GM21423 (cell line): ENCODE results near the gene IGFL2.
"Not testable (repeated sequence)": the region's sequence is repeated elsewhere in the genome, so short reads cannot be mapped to it uniquely, and the experiment has no call there.

Source experiments
- ATAC-seq: cut with Tn5 transposase; IDR thresholded peaks from one replicate; pipeline ENCODE4 v1.9.1; 2021; ENCODE audit warnings: mild to moderate bottlenecking, moderate library complexity; ENCODE audit not compliant: unreplicated experiment

Gene IGFL2

DNA sequence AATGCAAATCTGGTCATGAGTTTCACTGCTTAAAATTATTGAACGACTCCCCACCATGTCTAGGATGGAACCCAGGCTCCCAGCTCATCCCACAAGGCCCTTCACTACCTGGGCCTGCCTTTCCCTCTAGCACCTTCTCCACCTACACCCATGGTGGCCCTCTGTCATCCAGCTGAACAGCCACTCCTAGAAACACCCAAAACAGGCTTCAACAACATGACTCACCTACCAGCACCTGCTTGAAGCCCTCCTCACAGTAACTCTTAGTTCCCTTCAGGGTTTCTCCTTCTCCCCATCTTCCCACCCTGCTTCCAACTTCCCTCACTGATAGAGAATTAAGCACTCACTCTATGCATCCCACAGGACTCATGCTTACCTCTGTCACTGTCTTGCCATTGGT, 6.6 kb upstream of the IGFL2 start:
- no peak for ATAC-seq

DNA sequence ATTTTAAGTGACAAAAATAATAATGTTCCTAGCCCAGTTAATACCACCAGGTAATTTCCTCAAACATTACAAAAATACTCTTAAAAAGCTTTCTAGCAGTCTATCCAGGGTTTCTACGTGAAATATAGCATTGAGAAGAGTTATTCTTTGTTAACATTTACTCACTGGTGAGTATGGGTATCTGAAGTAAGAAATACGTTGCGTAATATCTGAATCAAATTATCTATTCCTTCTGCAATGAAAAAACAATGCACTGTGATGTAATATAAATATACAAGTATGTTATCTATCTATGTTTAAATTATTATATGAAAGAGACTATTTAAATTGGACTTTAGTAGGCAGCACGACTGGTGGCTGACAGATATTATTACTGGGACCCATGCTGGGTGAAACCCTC, 5.7 kb upstream of the IGFL2 start:
- ATAC-seq = no peak

DNA sequence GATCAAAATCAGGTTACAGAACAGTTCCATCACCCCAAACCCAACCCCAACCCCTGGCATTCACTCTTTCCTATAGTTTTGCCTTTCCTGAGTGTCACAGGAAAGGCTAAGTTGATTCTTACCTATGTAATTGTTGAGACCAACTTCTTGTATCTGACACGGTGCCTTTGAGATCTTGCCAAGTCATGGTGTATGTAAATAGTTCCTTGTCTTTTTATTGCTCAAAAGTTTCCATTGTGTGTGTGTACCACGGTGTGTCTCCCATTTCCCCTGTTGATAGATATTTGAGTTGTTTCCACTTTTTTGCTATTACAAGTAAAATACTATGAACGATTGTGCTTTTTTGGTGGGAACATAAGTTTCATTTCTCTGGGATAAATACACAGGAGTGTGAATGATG, 3.3 kb upstream of the IGFL2 start:
- ATAC-seq = no peak

DNA sequence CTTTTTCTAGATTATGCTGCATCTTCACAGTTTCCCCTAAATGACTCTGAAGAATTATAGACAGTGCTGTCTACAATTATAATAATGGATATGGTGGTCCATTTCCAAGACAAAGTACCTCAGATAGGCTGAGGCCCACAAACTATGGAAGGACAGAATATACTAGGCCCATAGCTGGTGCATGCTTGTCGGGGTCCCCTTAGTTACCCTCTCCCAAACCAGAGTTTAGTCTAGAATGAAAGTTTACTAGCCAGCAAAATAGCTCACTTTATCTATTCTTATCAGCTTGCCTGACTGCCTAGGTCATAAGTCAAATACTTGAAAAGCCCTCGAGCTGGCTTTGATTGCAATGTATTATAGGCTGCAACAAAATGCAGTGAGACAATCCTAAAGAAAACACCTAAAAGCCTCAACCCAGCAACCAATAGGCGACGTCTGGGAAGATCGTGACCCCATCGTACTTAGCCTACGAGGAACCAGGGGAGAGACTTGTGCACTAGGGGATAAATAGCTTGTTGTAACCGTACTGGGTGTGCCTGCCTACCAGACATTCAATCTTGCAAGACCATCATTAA, 785 bp upstream of the IGFL2 start:
- no peak for ATAC-seq

DNA sequence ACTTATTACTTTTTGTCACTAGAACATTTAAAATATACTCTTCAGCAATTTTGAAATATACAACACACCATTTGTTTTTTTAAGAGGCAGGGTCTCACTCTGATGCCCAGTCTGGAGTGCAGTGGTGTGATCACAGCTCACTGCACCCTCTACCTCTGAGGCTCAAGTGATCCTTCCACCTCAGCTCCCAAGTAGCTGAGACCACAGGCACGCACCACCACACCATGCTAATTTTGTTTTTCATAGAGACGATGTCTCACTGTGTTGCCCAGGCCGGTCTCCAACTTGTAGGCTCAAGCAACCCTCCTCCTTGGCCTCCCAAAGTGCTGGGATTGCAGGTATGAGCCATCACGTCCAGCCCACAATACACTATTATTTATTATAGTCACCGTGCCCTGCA, 2.6 kb downstream of the IGFL2 start:
- no peak for ATAC-seq

DNA sequence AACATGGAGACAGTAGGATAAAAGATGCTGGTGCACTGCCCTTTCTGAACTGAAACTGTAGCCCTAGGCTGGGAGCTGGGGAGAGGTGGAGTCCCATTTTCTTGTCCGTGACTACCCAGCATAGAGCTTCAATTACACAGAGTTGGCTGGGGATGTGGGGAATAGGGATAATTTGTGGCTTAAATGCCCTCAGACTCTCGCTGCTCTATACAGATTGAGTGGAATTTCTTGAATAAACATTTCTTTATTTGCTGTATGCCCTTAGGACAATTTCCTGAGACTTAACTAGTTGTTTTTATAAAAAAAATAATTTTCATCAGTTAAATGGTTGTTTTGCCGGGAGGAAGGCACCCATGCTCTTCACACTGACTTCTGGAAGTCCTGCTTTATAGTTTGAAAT, 7.2 kb downstream of the IGFL2 start:
- ATAC-seq = no peak

DNA sequence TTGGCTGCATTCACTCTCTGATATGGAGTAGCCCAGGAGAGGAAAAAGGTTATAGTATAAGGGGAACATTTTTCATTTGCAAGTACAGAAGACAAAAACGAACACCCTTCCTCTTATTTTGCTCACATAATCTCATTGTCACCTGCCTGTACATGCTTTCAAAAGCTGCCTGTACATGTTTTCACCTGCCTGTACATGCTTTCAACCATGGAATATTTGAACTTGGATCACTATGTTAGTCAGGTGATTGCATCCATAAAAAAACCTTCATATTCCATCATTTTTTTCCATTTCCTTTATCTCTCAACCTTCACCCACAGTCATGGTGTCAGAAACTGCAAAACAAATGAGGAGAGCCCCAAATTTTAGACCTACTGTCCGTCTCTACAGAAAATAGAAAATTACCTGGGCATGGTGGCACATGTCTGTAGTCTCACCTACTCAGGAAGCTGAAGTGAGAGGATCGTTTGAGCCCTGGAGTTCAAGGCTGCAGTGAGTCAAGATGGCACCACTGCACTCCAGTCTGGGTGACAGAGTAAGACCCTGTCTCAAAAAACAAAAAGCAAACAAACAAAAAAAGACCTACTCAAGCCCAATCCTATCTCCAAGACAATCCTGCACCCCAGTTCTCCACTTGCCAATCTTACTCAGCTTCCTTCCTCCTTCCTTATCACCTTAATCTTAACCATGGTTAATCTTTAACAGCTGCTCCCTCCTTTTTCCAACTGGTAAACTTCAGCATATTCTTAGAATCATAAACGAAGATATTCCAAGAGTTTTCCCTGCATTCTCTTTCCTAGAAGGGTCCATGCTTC, 11.6 kb downstream of the IGFL2 start:
- no peak for ATAC-seq

DNA sequence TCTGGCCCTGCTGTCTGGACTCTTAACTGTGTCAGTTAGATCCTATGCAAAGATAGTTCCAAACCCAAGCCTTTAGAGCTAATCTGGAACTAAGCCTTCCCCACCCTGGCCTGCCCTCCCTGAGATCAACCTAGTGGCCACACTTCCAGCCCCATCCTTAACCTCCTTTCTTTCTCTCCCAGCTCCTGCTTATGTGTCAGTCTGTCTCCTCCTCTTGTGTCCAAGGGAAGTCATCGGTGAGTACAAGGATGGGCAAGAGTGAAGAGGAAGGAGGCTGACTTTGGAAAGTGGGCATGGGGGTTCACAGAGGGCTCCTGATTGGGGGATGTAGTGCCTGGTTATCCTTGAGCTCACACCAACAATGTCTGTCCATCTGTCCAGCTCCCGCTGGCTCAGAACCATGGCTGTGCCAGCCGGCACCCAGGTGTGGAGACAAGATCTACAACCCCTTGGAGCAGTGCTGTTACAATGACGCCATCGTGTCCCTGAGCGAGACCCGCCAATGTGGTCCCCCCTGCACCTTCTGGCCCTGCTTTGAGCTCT, 12.3 kb downstream of the IGFL2 start:
- no peak for ATAC-seq

DNA sequence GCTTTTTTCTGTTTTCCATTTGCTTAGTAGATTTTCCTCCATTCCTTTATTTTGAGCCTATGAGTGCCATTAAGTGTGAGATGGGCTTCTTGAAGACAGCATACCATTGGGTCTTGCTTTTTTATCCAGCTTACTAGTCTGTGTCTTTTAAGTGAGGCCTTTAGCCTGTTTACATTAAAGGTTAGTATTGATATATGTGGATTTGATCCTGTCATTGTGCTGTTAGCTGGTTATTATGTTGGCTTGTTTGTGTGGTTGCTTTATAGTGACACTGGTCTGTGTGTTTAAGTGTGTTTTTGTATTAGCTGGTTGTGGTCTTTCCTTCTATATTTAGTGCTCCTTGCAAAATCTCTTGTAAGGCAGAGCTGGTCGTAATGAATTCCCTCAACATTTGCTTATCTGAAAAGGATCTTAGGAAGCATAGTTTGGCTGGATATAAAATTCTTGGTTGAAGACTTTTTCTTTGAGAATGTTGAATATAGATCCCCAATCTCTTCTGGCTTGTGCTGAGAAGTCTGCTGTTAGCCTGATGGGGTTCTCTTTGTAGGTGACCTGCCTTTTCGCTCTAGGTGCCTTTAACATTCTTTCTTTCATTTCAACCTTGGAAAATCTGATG, 13.7 kb downstream of the IGFL2 start:
- ATAC-seq = not testable (repeated sequence)

DNA sequence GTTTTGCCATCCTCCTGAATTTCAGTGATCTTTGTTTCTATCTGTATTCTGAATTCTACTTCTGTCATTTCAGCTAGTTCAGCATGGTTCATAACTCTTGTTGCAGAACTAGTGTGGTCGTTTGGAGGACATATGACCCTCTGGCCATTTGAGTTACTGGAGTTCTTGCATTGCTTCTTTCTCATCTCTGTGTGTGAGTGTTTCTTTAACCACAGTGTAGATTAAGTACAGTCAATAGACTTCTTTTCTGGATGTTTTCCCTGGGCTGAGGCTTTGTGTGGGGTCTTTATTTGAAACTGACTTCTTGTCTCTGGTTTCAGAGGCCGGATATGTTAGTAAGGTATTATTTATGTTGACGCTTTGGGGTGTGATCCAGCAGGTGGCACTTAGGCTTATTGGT, 14.7 kb downstream of the IGFL2 start:
- ATAC-seq = no peak

DNA sequence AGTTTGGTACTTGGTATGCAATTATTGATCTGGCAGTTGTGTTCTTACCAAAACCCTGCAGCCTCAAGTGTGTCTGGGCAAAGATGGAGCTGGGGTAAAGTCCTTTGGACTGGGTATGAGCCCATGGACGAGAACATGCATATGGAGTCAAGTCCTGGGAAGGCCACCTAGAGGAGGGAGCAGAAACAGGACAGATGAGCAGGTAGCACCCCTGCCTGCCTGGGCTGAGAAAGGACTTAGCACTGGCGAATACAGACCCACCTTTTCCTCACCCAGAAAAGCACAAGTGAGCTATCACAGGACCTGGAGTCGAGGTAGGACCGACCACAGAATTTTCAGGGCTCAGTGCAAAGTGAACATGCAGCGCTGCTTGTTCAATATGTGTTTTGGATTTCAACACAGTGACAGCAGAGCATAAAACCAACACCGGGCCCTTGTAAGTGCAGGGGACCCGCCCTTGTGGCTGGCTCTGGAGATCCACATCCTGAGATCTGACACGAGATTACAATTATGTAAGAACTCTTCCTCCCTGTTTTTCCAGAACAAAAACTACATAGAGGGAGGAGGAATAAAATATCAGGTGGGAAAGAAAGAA, 25.9 kb downstream of the IGFL2 start:
- ATAC-seq = no peak

DNA sequence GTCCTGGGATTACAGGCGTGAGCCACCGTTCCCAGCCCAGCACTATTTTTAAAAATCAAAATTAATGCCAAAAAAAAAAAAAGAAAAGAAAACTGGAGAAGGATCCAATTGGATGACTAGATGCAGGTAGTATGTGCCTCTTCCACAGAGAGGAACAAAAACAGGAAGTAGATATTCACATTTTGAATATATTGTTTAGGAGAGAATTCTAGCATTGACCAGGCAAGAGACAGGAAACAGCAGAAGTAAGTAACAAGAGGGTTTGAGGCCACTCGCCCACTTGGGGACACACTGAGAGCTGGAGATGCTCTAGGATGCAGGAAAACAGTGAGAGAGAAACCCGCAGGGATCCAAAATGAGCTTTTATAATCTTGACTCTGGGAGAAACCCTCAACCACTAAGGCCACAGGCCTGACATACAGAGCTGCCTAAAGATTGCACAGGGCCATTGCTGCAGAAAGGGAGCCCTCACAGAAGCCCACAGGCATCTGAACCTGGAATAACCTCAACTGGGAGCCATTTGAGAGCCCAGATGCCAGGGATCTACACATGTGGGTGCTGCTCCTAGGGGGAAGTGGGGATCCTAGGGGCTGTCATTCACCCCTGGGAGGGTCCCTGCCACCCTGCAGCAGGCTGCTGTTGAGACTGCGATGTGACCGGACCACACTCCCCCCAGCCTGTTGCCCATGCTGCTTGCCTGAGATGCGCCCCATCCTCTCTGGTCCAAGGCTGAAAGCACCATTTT, 28.2 kb downstream of the IGFL2 start:
- no peak for ATAC-seq

DNA sequence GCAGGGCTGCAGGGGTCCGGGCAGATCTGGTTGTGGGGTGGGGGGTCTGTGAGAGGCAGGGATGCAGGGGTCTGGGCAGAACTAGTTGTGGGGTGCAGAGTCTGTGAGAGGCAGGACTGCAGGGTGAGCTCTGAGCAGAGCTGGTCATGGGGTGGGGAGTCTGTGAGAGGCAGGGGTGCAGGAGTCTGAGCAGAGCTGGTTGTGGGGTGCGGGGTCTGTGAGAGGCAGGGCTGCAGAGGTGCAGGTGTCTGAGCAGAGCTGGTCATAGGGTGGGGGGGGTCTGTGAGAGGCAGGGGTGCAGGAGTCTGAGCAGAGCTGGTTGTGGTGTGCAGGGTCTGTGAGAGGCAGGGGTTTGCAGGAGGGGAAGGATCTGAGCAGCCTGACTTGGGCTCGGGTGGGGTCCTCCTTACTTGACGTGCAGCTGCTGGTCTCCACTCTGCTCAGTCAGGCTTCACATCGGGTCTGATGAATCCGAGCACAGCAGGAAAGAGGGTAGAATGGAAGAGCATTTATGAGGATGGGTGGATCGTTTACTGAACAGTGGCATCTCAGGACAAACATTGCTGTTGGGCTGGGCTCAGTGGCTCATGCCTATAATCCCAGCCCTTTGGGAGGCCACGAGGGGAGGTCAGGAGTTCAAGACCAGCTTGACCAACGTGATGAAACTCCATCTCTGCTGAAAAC, 31.2 kb downstream of the IGFL2 start:
- no peak for ATAC-seq

DNA sequence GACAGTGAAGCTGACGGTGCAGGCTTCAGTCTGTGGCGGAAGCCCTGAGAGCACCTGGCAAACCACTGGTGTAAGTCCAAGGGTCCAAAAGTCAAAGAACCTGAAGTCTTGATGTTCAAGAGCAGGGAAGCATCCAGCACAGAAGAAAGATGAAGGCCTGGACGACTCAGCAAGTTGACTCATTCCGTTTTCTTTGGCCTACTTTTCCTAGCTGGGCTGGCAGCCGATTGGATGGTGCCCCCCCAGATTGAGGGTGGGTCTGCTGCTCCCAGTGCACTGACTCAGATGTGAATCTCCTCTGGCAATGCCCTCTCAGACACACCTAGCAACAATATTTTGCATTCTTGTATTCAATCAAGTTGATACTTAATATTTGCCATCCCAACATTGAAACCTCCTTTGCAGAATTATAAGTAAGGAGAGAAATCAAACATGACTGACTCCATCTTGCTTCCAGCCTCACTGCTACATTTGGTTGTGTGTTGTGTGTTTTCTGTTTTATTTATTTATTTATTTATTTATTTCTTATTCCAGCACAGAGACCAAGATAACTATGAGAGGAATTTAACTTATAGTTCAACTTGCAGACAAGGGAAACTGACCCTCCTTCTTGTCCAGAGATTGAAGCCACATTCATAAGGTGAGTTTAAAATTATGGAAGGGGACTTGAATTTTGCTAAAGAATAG, 32.8 kb downstream of the IGFL2 start:
- ATAC-seq = no peak

DNA sequence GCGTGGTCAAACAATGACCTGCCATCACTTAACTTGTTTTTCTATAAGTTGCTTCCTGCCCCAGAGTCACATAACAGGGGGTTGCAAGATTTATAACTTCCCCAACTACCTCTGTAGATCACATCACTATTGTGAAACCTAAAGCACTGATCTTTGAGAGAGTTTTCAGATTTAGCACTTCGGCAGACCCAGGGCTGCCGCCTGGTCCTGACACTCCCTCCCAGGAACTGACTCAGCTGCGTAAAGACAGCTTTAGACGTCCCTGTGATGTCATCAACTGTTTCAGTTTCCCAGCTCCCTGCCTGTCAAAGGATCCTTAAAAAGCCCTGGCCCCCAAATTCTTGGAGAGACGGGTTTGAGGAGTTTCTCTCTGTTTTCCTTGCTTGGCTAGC, 33.3 kb downstream of the IGFL2 start:
- ATAC-seq = no peak

DNA sequence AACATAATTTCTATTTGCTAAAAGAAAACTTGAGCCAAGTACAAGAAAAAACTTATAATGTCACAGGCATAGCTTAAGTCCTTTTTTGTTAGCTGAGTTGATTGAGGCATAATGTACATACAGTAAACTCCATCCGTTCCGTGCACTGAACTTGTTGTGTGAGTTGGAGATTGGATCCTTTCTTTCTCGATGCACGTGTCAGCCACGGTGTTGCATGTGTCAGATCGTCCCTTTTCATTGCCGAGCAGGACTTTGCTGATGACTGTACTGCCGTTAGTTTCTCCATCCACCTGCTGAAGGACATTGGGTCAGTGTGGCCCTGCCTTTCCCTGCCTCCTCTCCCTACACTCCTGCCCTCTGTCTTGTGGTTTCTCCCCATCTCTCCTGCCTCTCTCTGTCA, 34.4 kb downstream of the IGFL2 start:
- ATAC-seq = no peak

DNA sequence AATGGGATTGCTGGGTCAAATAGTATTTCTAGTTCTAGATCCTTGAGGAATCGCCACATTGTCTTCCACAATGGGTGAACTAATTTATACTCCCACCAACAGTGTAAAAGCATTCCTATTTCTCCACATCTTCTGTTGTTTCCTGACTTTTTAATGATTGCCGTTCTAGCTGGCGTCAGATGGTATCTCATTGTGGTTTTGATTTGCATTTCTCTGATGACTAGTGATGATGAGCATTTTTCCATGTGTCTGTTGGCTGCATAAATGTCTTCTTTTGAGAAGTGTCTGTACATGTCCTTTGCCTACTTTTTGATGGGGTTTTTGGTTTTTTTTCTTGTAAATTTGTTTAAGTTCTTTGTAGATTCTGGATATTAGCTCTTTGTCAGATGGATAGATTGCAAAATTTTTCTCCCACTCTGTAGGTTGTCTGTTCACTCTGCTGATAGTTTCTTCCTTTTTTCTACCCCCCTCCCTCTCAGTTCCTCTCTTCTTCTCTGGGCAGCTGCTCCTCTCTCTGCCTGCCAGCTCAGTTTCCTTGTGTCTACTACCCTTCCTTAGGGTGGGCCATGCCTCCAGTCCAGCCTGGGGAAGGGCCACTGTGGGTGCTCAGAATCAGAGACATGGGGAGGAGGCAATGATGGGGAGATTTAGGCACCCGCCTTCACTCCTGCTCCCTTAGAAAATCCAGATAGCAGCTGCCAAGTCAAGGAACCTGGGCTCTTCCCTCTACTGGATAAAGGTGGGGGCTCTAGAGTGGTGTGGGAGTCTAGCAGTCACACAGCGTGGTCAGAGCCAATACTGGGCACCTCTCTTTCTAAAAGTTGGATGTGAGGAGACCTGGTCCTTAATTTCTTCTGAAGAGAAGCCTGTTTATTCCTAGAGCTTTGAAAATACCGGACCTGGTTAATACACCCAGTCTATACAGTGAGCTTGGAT, 37.0 kb downstream of the IGFL2 start:
- not testable (repeated sequence) for ATAC-seq

DNA sequence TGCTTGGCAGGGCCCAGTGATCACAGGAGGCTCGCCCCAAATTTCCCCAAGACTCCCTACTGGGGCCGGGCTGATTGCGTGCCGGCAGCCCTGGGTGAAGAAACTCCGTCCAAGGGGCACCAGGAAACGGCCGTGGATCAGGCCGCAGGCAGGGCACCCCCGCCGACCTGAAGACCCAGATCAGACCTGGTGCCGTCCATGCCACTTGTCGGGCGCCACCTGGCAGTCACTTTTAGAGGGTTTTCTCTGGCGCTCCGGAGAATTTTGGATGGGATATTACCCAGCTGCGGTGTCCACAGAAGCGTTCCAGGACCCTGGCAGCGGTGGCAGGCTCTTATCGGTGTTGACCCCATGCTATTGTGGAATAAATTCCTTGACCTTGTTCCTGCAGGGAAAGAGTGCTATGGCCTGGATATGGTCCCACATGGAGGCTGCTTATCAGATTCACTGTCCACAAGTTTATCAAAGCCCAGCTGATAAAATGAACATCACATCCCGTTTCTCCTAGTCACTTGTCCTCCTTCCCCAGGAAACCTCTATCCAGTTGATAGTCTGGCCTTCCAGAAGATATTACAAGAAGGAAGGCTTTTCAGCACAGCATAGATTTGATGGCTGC, 38.2 kb downstream of the IGFL2 start:
- no peak for ATAC-seq
